ENCODE measurements around the gene CEP70. TPM values are rescaled to one million over a fixed set of nuclear protein-coding genes. Genes with fewer than 3 reads are reported as not detected.

CEP70 gene, protein sequence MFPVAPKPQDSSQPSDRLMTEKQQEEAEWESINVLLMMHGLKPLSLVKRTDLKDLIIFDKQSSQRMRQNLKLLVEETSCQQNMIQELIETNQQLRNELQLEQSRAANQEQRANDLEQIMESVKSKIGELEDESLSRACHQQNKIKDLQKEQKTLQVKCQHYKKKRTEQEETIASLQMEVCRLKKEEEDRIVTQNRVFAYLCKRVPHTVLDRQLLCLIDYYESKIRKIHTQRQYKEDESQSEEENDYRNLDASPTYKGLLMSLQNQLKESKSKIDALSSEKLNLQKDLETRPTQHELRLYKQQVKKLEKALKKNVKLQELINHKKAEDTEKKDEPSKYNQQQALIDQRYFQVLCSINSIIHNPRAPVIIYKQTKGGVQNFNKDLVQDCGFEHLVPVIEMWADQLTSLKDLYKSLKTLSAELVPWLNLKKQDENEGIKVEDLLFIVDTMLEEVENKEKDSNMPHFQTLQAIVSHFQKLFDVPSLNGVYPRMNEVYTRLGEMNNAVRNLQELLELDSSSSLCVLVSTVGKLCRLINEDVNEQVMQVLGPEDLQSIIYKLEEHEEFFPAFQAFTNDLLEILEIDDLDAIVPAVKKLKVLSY
- total RNA-seq (2013), result 4.4 TPM
- polyA plus RNA-seq, result under 1 TPM in 1 of 3 donors, not detected in 2; 0.11 TPM
- 1.2 and 3.2 TPM in 2 replicates for polyA minus RNA-seq
- total RNA-seq, result 3.7 to 14.7 (median 5.9) reads per million in 11 experiments

DNA sequence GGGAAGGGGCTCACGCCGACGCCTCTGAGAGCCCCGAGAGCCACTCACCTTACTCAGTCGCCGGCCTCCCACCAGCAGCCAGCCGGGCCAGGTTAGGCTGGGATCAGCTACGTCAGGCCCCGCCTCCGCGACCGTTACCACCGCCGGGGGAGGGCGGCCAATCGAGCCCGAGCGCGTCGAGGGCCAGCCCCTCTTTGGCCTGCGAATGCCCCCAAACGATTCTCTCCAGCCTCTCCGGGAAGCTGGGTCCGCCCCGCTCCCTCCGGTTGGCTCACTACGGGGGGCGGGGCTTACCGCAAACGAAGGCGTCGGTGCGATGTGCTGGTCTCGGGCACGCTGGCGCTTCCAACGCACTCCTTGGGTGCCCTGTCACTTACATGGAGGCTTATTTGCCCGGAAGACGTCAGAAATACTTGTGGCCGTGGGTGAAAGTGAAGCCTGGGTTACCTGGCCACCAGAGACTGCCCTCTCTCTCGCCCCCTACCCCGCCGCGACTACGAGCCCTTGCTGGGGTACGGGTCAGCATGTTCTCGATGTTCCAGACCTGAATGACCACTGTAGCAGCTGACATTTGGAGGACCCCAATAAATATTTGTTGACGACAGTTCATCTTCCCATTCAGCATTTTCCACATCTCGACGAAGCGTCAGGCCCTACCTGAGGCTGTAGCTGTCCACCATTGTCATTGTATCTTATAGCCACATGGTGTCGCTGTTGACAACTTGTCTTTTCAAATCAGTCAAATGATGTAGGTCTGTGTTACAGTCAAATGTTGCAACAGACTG, at the start of gene CEP70:
Gene CEP70, minus strand, starts transcription at position 111 of the 785 bp plus-strand sequence. CDS start 21,333 bp downstream, outside the sequence.
- H3K36me3 ChIP-seq (replicated peaks in 1 of 2; ENCODE audit: control insufficient read depth in 1 of 2, insufficient read depth in 2 of 2, low read length in 2 of 2), result no peaks in the 10 kb centered on the region
- Mint-ChIP-seq H3K36me3 (peaks cover 0 to 2% of the 10 kb centered on the region in 2 donors), H3K4me1 (peaks cover 14% of the 10 kb centered on the region), H3K27ac (peak within 1 kb of the TSS; percentile 80 to 95 (median 86)), H3K9me3 (peaks cover 0 to 10% (median 7%) of the 10 kb centered on the region in 7 donors), H3K4me3 (peak within 1 kb of the TSS; percentile 95 to 97), H3K27me3 (ENCODE audit: low read depth in 3 of 3) (peaks cover 0 to 14% (median 6%) of the 10 kb centered on the region in 3 donors)
- WGBS (ENCODE audit: insufficient coverage), result under 1% methylated on average over 46 of the region's 52 CpGs
- peak within 1 kb of the TSS; percentile 64 to 80 (median 64) for H3K4me3 ChIP-seq (replicated peaks in 1 of 3; ENCODE audit: low read depth in 2 of 3, low read length in 3 of 3)
- intact Hi-C loops (cut with micrococcal nuclease), result loop anchor here (5.0 to 10.0 kb wide), 2 partner anchors 100 to 323 kb away; no protein-coding TSS in a partner anchor
- H3K27me3 ChIP-seq (ENCODE audit: control insufficient read depth in 2 of 2, insufficient read depth in 2 of 2, low read length in 2 of 2), result peaks cover 0 to 5% of the 10 kb centered on the region in 2 donors
- peak within 1 kb of the TSS; percentile 82 for H3K4me2 ChIP-seq (replicated peaks; ENCODE audit: extremely low read depth, low read length, poor library complexity, severe bottlenecking)
- H3K9me3 ChIP-seq (replicated peaks in 1 of 2; ENCODE audit: control insufficient read depth in 1 of 2, insufficient read depth in 1 of 2, low read length in 2 of 2), result peaks cover 3 to 6% of the 10 kb centered on the region in 2 donors
- H3K9ac ChIP-seq (ENCODE audit: insufficient read depth, low read length, poor library complexity, severe bottlenecking), result peak within 1 kb of the TSS; percentile 41
- TF ChIP-seq, protein P1, sequence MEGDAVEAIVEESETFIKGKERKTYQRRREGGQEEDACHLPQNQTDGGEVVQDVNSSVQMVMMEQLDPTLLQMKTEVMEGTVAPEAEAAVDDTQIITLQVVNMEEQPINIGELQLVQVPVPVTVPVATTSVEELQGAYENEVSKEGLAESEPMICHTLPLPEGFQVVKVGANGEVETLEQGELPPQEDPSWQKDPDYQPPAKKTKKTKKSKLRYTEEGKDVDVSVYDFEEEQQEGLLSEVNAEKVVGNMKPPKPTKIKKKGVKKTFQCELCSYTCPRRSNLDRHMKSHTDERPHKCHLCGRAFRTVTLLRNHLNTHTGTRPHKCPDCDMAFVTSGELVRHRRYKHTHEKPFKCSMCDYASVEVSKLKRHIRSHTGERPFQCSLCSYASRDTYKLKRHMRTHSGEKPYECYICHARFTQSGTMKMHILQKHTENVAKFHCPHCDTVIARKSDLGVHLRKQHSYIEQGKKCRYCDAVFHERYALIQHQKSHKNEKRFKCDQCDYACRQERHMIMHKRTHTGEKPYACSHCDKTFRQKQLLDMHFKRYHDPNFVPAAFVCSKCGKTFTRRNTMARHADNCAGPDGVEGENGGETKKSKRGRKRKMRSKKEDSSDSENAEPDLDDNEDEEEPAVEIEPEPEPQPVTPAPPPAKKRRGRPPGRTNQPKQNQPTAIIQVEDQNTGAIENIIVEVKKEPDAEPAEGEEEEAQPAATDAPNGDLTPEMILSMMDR (IDR thresholded peaks at IDR 0.05), result peak; percentile 98
- no peaks in the 10 kb centered on the region for H3K79me2 ChIP-seq (ENCODE audit: insufficient read depth, low read length)
- peak within 1 kb of the TSS in 1 of 2 donors; percentile 7 for H3K27ac ChIP-seq (ENCODE audit: low read depth in 1 of 2, low read length in 2 of 2)
- H4K20me1 ChIP-seq (ENCODE audit: insufficient read depth, low read length), result no peaks in the 10 kb centered on the region
- H2AFZ ChIP-seq (ENCODE audit: insufficient read depth, low read depth, low read length, poor library complexity, severe bottlenecking), result peak within 1 kb of the TSS; percentile 92
- peak; percentile 83 to 91 (median 90) for DNase-seq
- H3K4me1 ChIP-seq (ENCODE audit: control insufficient read depth in 1 of 2, insufficient read depth in 2 of 2, low read length in 2 of 2), result peaks cover 12 to 19% of the 10 kb centered on the region in 2 donors

DNA sequence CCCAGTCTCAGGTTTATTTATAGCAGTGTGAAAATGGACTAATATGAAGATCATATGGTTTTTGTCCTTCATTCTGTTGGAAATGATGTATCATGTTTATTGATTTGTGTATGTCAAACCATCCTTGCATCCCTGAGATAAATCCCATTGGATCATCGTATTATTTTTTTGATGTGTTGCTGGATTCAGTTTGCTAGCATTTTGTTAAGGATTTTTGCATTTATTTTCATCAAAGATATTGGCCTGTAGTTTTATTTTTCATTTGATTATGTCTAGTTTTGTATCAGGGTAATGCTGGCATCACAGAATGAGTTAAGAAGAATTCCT, 48.8 kb upstream of the CEP70 start:
- peaks cover 36 to 74% (median 62%) of the 10 kb centered on the region in 7 donors for H3K9me3 Mint-ChIP-seq
- 100% methylated on average over 1 of the region's 1 CpG for WGBS (ENCODE audit: insufficient coverage)

More for the DNA sequence above, 48.8 kb upstream of the CEP70 start:
- no peak overlapping the region for H3K27ac Mint-ChIP-seq
- no peak overlapping the region for H3K4me3 ChIP-seq (replicated peaks in 1 of 3; ENCODE audit: low read depth in 2 of 3, low read length in 3 of 3)
- H3K27ac ChIP-seq (ENCODE audit: low read depth in 1 of 2, low read length in 2 of 2), result no peak overlapping the region
- peaks cover 29 to 55% of the 10 kb centered on the region in 2 donors for H3K9me3 ChIP-seq (replicated peaks in 1 of 2; ENCODE audit: control insufficient read depth in 1 of 2, insufficient read depth in 1 of 2, low read length in 2 of 2)
- H3K36me3 ChIP-seq (replicated peaks in 1 of 2; ENCODE audit: control insufficient read depth in 1 of 2, insufficient read depth in 2 of 2, low read length in 2 of 2), result no peaks in the 10 kb centered on the region
- no peak for DNase-seq
- H3K36me3 Mint-ChIP-seq, result peaks cover 0 to 3% of the 10 kb centered on the region in 2 donors
- no peak overlapping the region for H3K9ac ChIP-seq (ENCODE audit: insufficient read depth, low read length, poor library complexity, severe bottlenecking)
- no peak overlapping the region for H2AFZ ChIP-seq (ENCODE audit: insufficient read depth, low read depth, low read length, poor library complexity, severe bottlenecking)
- no peak overlapping the region for H3K4me2 ChIP-seq (replicated peaks; ENCODE audit: extremely low read depth, low read length, poor library complexity, severe bottlenecking)
- TF ChIP-seq, protein P1 (IDR thresholded peaks at IDR 0.05), result no peak
- H3K27me3 ChIP-seq (ENCODE audit: control insufficient read depth in 2 of 2, insufficient read depth in 2 of 2, low read length in 2 of 2), result no peaks in the 10 kb centered on the region
- intact Hi-C loops (cut with micrococcal nuclease), result no loop called here
- H4K20me1 ChIP-seq (ENCODE audit: insufficient read depth, low read length), result no peaks in the 10 kb centered on the region
- no peaks in the 10 kb centered on the region for H3K4me1 ChIP-seq (ENCODE audit: control insufficient read depth in 1 of 2, insufficient read depth in 2 of 2, low read length in 2 of 2)
- H3K4me3 Mint-ChIP-seq, result no peak overlapping the region
- H3K27me3 Mint-ChIP-seq (ENCODE audit: low read depth in 3 of 3), result peaks cover 0 to 2% (median 0%) of the 10 kb centered on the region in 3 donors
- no peaks in the 10 kb centered on the region for H3K4me1 Mint-ChIP-seq
- H3K79me2 ChIP-seq (ENCODE audit: insufficient read depth, low read length), result no peaks in the 10 kb centered on the region
